Fibroblast of the aortic adventitia (primary cell): ENCODE data around the gene CLEC2A. TPM values are rescaled to one million over a fixed set of nuclear protein-coding genes. Genes with fewer than 3 reads are reported as not detected.
"Not testable (repeated sequence)": the region's sequence is repeated elsewhere in the genome, so short reads cannot be mapped to it uniquely, and the experiment has no call there.

Source experiments
- DNase-seq: peaks from one replicate; pipeline ENCODE4 v3.0.0-alpha.2; 2010; ENCODE audit warnings: low read depth
- H3K4me3 ChIP-seq: 2 replicates; pipeline ENCODE4 v1.5.1; 2011; ENCODE audit warnings: low read depth, mild to moderate bottlenecking, control low read depth, low read length, moderate library complexity
- CTCF ChIP-seq: IDR thresholded peaks from 2 replicates; pipeline ENCODE4 v1.5.1; 2011; ENCODE audit warnings: mild to moderate bottlenecking, low read length, control low read depth, inconsistent platforms; ENCODE audit not compliant: insufficient read depth
- total RNA-seq: library from RNA; depleted of rRNA; stranded (reverse); fragments of >200 nt; gene quantifications from 2 replicates; pipeline ENCODE4 v1.2.3, GENCODE V29; 2012; ENCODE audit warnings: low replicate concordance

CLEC2A gene
- total RNA-seq, 1 donor, result not detected

- no peak overlapping the region for H3K4me3 ChIP-seq
- DNase-seq, result no peak
- TF ChIP-seq CTCF, result no peak
These were observed 37.5 kb upstream of the CLEC2A start for GRCh38 chr12:9969673-9970072.

- no peak for TF ChIP-seq CTCF
- no peak for DNase-seq
- H3K4me3 ChIP-seq, result no peak overlapping the region
These were observed 29.7 kb upstream of the CLEC2A start for GRCh38 chr12:9961901-9962300.

- H3K4me3 ChIP-seq, result no peak overlapping the region
These were observed 28.9 kb upstream of the CLEC2A start for GRCh38 chr12:9961106-9961505.

GRCh38 chr12:9960590-9960989, 28.4 kb upstream of the CLEC2A start:
- no peak overlapping the region for H3K4me3 ChIP-seq
- TF ChIP-seq CTCF, result no peak
- DNase-seq, result no peak

More at GRCh38 chr12:9961106-9961505, 28.9 kb upstream of the CLEC2A start:
- DNase-seq, result no peak
- no peak for TF ChIP-seq CTCF

- no peak overlapping the region for H3K4me3 ChIP-seq
- DNase-seq, result no peak
- TF ChIP-seq CTCF, result no peak
These were observed 25.7 kb upstream of the CLEC2A start for GRCh38 chr12:9957834-9958233.

- not testable (repeated sequence) for DNase-seq, H3K4me3 ChIP-seq
These were observed 21.0 kb upstream of the CLEC2A start for GRCh38 chr12:9952954-9953729.

- no peak for TF ChIP-seq CTCF
- DNase-seq, result no peak
- H3K4me3 ChIP-seq, result no peak overlapping the region
These were observed 19.0 kb upstream of the CLEC2A start for GRCh38 chr12:9951026-9951675.
